Fibroblast of villous mesenchyme (primary cell): ENCODE measurements around the gene EXOC4. TPM values are rescaled to one million over a fixed set of nuclear protein-coding genes. Genes with fewer than 3 reads are reported as not detected.

ENCODE experiments used
- DNase-seq: peaks from one replicate; pipeline ENCODE4 v3.0.0-alpha.2; 2010; ENCODE audit warnings: low read depth
- H3K4me3 ChIP-seq: 2 replicates; pipeline ENCODE4 v1.5.1; 2011; ENCODE audit warnings: low read depth, mild to moderate bottlenecking, low read length
- CTCF ChIP-seq: IDR thresholded peaks from 2 replicates; pipeline ENCODE4 v1.5.1; 2012; ENCODE audit warnings: low read depth, mild to moderate bottlenecking, low read length; ENCODE audit not compliant: insufficient read depth
- total RNA-seq: library from RNA; depleted of rRNA; stranded (reverse); fragments of >200 nt; gene quantifications from 2 replicates; pipeline ENCODE4 v1.2.3, GENCODE V29; 2012

EXOC4 gene
- total RNA-seq, 1 donor: 106 TPM

GRCh38 chr7:133345690-133346421 lies 93.0 kb downstream of the EXOC4 start:
- no peak for DNase-seq
- no peak for TF ChIP-seq CTCF
- H3K4me3 ChIP-seq: no peak overlapping the region

- no peak for DNase-seq
- H3K4me3 ChIP-seq: no peak overlapping the region
- TF ChIP-seq CTCF: no peak
Measured at GRCh38 chr7:133348250-133348649, 95.4 kb downstream of the EXOC4 start.

GRCh38 chr7:133349101-133349500 lies 96.2 kb downstream of the EXOC4 start:
- DNase-seq: no peak
- H3K4me3 ChIP-seq: no peak overlapping the region
- TF ChIP-seq CTCF: no peak

DNA sequence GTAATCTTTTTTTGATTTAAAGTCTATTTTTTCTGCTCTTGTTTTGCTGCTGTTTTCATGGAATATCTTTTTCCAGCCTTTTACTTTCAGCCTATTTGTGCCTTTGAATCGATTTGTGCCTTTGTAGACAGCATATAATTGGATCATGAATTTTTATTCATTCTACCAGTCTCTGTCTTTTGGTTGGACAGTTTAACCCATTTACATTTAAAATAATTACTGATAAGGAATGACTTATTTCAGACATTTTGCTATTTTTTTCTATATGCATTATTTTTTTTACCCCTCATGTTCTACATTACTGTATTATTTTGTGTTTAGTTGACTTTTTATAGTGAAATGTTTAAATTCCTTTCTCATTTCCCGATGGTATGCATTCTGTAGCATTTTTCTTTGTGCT lies 99.6 kb downstream of the EXOC4 start:
- no peak overlapping the region for H3K4me3 ChIP-seq
- TF ChIP-seq CTCF: no peak
- no peak for DNase-seq

- no peak for DNase-seq
- TF ChIP-seq CTCF: no peak
- H3K4me3 ChIP-seq: no peak overlapping the region
Measured at GRCh38 chr7:133353775-133354174, 100.9 kb downstream of the EXOC4 start.

DNA sequence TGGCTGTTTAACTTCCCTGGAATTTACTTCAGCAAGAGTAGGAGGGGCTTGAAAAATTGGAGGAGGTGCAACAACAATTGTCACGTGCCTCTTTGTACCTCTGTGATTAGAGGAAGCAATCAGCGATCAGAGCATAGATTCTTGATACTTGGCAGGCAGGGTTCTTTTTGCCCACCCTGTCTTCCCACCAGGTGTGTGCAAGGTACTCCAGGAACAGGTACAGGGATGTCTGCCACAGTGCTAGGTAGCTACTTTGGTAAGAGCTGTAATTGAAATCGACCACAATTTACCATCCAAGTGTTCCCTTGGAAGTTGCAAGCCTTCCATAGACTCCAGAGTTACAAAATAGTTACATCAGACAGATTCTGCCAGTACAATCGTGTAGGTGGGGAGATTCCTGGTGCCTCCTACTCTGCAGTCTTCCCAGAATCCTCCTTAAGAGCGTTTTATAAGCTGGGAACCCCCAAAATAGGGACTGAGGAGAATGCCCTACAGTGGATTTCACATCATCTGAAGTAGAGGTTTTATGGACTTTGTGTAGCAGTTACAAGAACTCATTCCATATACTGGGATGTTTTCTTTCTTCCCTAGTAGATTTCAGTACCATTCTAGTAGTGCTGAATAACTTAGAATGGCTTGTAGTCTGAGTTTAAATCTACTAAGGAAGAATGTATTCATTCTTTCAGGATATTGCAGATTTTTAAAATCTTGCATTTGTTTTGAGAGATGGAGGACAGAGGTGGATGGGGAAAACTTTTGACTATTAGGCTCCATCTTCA lies 101.9 kb downstream of the EXOC4 start:
- TF ChIP-seq CTCF: no peak
- peak overlapping the region; percentile 31 for H3K4me3 ChIP-seq
- DNase-seq: peak; percentile 54
